Measurements from ENCODE around the gene TBX4. TPM values are rescaled to one million over a fixed set of nuclear protein-coding genes. Genes with fewer than 3 reads are reported as not detected.

The TBX4 gene
- polyA plus RNA-seq, 2 donors: 0.01 TPM; not detected in 1

DNA sequence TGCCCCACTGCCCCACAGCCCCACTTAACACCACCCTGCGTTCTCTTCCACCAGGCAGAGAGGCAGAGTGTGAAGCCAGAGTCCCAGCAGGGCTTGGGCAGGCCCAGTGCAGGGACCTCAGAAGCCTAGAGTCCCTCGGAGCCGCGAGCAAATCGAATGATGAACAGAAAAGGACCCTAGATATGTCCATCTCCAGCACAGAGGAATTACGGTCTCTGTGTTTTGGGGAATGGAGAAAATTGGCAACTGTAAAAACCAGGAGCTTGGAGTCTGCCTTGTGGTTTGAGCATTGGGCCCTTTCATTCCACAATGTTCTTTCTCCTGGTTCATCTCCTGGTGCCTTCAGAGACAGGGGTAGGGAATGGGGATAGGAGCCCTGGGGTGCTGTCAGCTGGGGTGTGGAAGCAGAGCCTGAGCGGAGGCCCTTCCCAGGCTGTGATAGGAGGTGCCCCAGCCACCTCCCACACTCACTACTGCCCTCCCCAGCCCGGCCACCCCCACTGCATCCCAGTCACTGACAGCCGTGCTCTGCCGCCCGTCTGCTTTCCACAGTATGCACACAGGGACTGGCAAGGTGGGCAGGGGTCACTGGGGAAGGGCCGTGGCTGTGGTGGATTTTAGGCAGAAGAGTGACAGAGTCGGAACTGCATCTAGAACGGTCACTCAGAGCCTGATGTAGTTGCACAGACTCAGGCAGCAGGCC, 26.7 kb downstream of the TBX4 start:
- Histone ChIP-seq H3K4me1 (ENCODE audit: control insufficient read depth in 2 of 2, insufficient read depth in 2 of 2, low read length in 1 of 2) (peaks cover 0 to 6% of the 10 kb centered on the region in 2 donors), H3K27ac (ENCODE audit: low read depth in 2 of 2, low read length in 1 of 2) (no peak overlapping the region), H3K4me3 (ENCODE audit: low read depth in 1 of 2, low read length in 2 of 2) (no peak overlapping the region), H3K36me3 (ENCODE audit: control insufficient read depth in 2 of 2, insufficient read depth in 2 of 2, low read length in 1 of 2) (no peaks in the 10 kb centered on the region), H3K27me3 (ENCODE audit: control insufficient read depth in 1 of 2, insufficient read depth in 2 of 2, low read length in 2 of 2) (no peaks in the 10 kb centered on the region), H3K9me3 (ENCODE audit: control insufficient read depth in 2 of 2, insufficient read depth in 1 of 2, low read depth in 1 of 2, low read length in 1 of 2) (no peaks in the 10 kb centered on the region)
- 87% methylated on average over 14 of the region's 14 CpGs for WGBS, 2 donors

DNA sequence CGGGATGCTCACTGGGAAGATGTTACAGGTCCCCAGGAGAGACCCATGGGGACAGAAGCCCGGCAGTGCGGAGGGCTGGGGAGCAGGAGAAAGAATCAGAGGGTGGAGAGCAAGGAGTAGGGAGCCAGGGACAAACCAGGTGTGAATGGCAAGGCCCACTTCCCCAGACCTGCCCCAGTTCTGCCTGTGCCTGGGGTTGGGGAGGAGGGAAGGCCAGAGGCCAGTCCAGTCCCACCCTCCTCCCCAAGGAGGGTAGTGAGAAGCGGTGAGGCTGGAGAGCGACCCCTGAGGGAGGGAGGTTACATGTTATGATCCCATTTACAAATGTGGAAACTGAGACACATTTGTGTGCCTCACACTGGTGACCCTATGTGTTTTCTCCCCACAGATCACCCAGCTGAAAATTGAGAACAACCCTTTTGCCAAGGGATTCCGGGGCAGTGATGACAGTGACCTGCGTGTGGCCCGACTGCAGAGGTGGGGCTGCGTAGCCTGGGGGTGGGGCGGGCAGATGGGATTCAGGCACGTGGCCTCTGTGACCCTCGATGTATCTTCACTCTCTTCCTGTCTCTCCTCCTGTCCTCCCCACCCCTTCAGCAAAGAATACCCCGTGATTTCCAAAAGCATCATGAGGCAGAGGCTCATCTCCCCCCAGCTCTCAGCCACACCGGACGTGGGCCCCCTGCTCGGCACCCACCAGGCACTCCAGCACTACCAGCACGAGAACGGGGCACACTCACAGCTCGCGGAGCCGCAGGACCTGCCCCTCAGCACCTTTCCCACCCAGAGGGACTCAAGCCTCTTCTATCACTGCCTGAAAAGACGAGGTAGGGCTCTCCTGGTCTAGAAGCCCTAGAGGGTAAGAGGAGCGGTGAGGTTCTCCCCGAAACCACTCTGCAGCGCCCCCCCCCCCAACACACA, 27.5 kb downstream of the TBX4 start:
- no peak overlapping the region for H3K27ac ChIP-seq (ENCODE audit: low read depth in 2 of 2, low read length in 1 of 2)
- peaks cover 0 to 3% of the 10 kb centered on the region in 2 donors for H3K4me1 ChIP-seq (ENCODE audit: control insufficient read depth in 2 of 2, insufficient read depth in 2 of 2, low read length in 1 of 2)
- no peaks in the 10 kb centered on the region for H3K9me3 ChIP-seq (ENCODE audit: control insufficient read depth in 2 of 2, insufficient read depth in 1 of 2, low read depth in 1 of 2, low read length in 1 of 2)
- 87 to 89% methylated on average over 25 of the region's 25 CpGs for WGBS, 2 donors
- no peaks in the 10 kb centered on the region for H3K36me3 ChIP-seq (ENCODE audit: control insufficient read depth in 2 of 2, insufficient read depth in 2 of 2, low read length in 1 of 2)
- H3K27me3 ChIP-seq (ENCODE audit: control insufficient read depth in 1 of 2, insufficient read depth in 2 of 2, low read length in 2 of 2): no peaks in the 10 kb centered on the region
- H3K4me3 ChIP-seq (ENCODE audit: low read depth in 1 of 2, low read length in 2 of 2): no peak overlapping the region

DNA sequence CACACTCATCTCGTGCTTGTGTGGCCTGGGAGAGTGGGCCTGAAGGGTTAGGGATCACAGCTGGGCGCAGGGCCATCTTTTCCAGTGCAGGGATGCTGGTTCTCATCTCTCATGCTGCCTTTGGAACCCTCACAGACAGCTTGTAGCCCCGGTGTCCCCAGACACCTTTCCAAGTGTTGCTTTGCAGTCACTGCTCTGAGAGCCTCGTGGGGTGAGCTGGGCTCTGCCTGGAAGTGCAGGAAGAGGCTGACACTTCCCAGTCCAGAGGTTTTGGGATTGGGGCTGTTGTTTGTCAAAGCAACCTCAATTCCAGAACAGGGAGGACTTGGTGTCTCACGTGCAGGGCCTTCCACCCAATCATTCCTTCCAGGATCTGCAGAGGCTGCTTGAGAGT, 28.2 kb downstream of the TBX4 start:
- no peak overlapping the region for H3K27ac ChIP-seq (ENCODE audit: low read depth in 2 of 2, low read length in 1 of 2)
- no peaks in the 10 kb centered on the region for H3K27me3 ChIP-seq (ENCODE audit: control insufficient read depth in 1 of 2, insufficient read depth in 2 of 2, low read length in 2 of 2)
- H3K4me1 ChIP-seq (ENCODE audit: control insufficient read depth in 2 of 2, insufficient read depth in 2 of 2, low read length in 1 of 2): no peaks in the 10 kb centered on the region
- 70 to 76% methylated on average over 5 of the region's 5 CpGs for WGBS, 2 donors
- H3K9me3 ChIP-seq (ENCODE audit: control insufficient read depth in 2 of 2, insufficient read depth in 1 of 2, low read depth in 1 of 2, low read length in 1 of 2): no peaks in the 10 kb centered on the region
- H3K36me3 ChIP-seq (ENCODE audit: control insufficient read depth in 2 of 2, insufficient read depth in 2 of 2, low read length in 1 of 2): no peaks in the 10 kb centered on the region
- no peak overlapping the region for H3K4me3 ChIP-seq (ENCODE audit: low read depth in 1 of 2, low read length in 2 of 2)

DNA sequence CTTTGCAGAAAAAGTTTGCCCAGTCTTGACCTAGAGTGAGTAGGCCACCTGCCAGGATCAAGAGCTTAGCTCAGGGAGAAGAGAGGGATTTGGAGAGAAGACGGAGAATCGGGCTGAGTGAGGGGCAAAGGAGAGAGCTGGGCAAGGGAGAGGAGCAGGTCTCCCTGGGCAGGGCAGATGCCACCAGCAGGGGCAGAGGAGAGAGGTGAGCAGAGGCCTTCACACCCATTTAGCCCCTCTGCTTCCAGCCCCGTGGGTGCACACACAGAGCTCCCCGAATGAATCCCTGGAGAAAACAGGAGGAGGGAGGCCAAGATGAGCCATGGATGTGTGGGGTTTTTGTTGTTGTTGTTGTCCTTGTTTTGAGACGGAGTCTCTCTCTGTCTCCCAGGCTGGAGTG, 29.2 kb downstream of the TBX4 start:
- H3K4me3 ChIP-seq (ENCODE audit: low read depth in 1 of 2, low read length in 2 of 2): no peak overlapping the region
- WGBS, 2 donors: 90 to 93% methylated on average over 5 of the region's 5 CpGs
- no peaks in the 10 kb centered on the region for H3K4me1 ChIP-seq (ENCODE audit: control insufficient read depth in 2 of 2, insufficient read depth in 2 of 2, low read length in 1 of 2)
- no peak overlapping the region for H3K27ac ChIP-seq (ENCODE audit: low read depth in 2 of 2, low read length in 1 of 2)
- H3K36me3 ChIP-seq (ENCODE audit: control insufficient read depth in 2 of 2, insufficient read depth in 2 of 2, low read length in 1 of 2): no peaks in the 10 kb centered on the region
- H3K27me3 ChIP-seq (ENCODE audit: control insufficient read depth in 1 of 2, insufficient read depth in 2 of 2, low read length in 2 of 2): no peaks in the 10 kb centered on the region
- no peaks in the 10 kb centered on the region for H3K9me3 ChIP-seq (ENCODE audit: control insufficient read depth in 2 of 2, insufficient read depth in 1 of 2, low read depth in 1 of 2, low read length in 1 of 2)

DNA sequence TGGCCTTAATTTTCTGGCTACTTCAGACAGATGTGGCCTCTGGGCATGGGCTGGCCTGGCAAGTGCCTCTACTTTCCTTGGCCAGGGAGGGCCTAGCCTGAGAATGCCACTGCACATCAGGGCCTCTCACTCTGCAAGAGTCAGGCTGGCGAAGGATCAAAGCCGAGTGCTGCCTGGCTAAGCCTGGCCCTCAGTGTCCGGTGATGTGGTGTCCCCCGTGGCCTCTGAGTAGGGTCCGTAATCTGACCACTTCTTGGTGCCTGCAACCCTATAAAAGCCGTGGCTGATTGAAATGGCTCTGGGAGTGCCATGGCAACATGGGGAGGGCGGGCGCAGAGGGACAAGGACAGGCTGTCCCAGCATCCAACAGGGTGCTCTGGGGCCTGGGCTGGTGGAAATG, 30.2 kb downstream of the TBX4 start:
- Histone ChIP-seq H3K36me3 (ENCODE audit: control insufficient read depth in 2 of 2, insufficient read depth in 2 of 2, low read length in 1 of 2) (no peaks in the 10 kb centered on the region), H3K9me3 (ENCODE audit: control insufficient read depth in 2 of 2, insufficient read depth in 1 of 2, low read depth in 1 of 2, low read length in 1 of 2) (no peaks in the 10 kb centered on the region), H3K27me3 (ENCODE audit: control insufficient read depth in 1 of 2, insufficient read depth in 2 of 2, low read length in 2 of 2) (no peaks in the 10 kb centered on the region), H3K4me3 (ENCODE audit: low read depth in 1 of 2, low read length in 2 of 2) (no peak overlapping the region), H3K4me1 (ENCODE audit: control insufficient read depth in 2 of 2, insufficient read depth in 2 of 2, low read length in 1 of 2) (no peaks in the 10 kb centered on the region), H3K27ac (ENCODE audit: low read depth in 2 of 2, low read length in 1 of 2) (no peak overlapping the region)
- 91% methylated on average over 8 of the region's 8 CpGs for WGBS, 2 donors

DNA sequence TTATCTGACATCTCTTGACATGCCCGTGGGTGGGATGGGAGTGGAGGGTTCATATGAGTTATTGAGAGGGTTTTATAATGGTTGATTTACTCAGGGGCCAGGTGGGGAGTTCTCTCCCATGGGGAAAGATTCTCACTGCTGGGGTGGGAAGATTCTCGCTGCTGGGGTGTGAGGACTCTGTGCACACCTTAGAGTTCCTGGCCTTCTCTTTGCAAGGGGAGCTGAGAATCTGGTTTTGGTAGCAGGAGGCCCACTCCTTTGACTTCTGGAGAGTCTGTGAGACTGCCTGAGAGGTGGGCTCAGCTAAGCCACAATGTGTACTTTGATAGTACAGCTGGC, 31.5 kb downstream of the TBX4 start:
- H3K27me3 ChIP-seq (ENCODE audit: control insufficient read depth in 1 of 2, insufficient read depth in 2 of 2, low read length in 2 of 2): no peaks in the 10 kb centered on the region
- no peaks in the 10 kb centered on the region for H3K9me3 ChIP-seq (ENCODE audit: control insufficient read depth in 2 of 2, insufficient read depth in 1 of 2, low read depth in 1 of 2, low read length in 1 of 2)
- H3K4me3 ChIP-seq (ENCODE audit: low read depth in 1 of 2, low read length in 2 of 2): no peak overlapping the region
- H3K4me1 ChIP-seq (ENCODE audit: control insufficient read depth in 2 of 2, insufficient read depth in 2 of 2, low read length in 1 of 2): no peaks in the 10 kb centered on the region
- no peak overlapping the region for H3K27ac ChIP-seq (ENCODE audit: low read depth in 2 of 2, low read length in 1 of 2)
- WGBS, 2 donors: 50 to 59% methylated on average over 2 of the region's 2 CpGs
- H3K36me3 ChIP-seq (ENCODE audit: control insufficient read depth in 2 of 2, insufficient read depth in 2 of 2, low read length in 1 of 2): no peaks in the 10 kb centered on the region

DNA sequence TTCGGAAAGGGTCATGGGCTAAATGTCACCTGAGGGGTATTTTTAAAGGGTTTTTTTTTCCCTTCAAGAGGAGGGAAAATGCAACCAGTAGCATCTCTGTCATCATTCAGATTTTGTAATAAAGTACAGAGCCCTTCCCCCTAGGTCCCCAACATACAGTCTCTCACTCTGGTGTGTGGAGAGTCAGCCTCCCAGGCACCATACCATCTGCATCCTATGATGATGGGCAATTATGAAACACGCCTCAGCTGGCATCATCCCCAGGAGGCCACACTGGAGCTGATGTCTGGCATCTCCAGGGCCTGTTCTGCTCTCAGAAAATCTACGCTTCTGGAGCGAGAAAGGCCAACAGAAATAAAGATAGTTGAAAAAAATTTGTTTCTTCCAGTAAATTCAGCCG, 32.0 kb downstream of the TBX4 start:
- Histone ChIP-seq H3K27me3 (ENCODE audit: control insufficient read depth in 1 of 2, insufficient read depth in 2 of 2, low read length in 2 of 2) (no peaks in the 10 kb centered on the region), H3K36me3 (ENCODE audit: control insufficient read depth in 2 of 2, insufficient read depth in 2 of 2, low read length in 1 of 2) (no peaks in the 10 kb centered on the region)
- 88 to 93% methylated on average over 5 of the region's 5 CpGs for WGBS, 2 donors

GRCh38 chr17:61485067-61485775, 33.0 kb downstream of the TBX4 start:
- Histone ChIP-seq H3K27me3 (ENCODE audit: control insufficient read depth in 1 of 2, insufficient read depth in 2 of 2, low read length in 2 of 2) (no peaks in the 10 kb centered on the region), H3K4me3 (ENCODE audit: low read depth in 1 of 2, low read length in 2 of 2) (no peak overlapping the region), H3K36me3 (ENCODE audit: control insufficient read depth in 2 of 2, insufficient read depth in 2 of 2, low read length in 1 of 2) (no peaks in the 10 kb centered on the region), H3K4me1 (ENCODE audit: control insufficient read depth in 2 of 2, insufficient read depth in 2 of 2, low read length in 1 of 2) (peaks cover 3 to 6% of the 10 kb centered on the region in 2 donors), H3K9me3 (ENCODE audit: control insufficient read depth in 2 of 2, insufficient read depth in 1 of 2, low read depth in 1 of 2, low read length in 1 of 2) (no peaks in the 10 kb centered on the region), H3K27ac (ENCODE audit: low read depth in 2 of 2, low read length in 1 of 2) (no peak overlapping the region)
- WGBS, 2 donors: 87 to 90% methylated on average over 8 of the region's 8 CpGs

More for the DNA sequence above, 32.0 kb downstream of the TBX4 start:
- H3K4me3 ChIP-seq (ENCODE audit: low read depth in 1 of 2, low read length in 2 of 2): no peak overlapping the region
- H3K27ac ChIP-seq (ENCODE audit: low read depth in 2 of 2, low read length in 1 of 2): no peak overlapping the region
- H3K9me3 ChIP-seq (ENCODE audit: control insufficient read depth in 2 of 2, insufficient read depth in 1 of 2, low read depth in 1 of 2, low read length in 1 of 2): no peaks in the 10 kb centered on the region
- H3K4me1 ChIP-seq (ENCODE audit: control insufficient read depth in 2 of 2, insufficient read depth in 2 of 2, low read length in 1 of 2): no peaks in the 10 kb centered on the region

DNA sequence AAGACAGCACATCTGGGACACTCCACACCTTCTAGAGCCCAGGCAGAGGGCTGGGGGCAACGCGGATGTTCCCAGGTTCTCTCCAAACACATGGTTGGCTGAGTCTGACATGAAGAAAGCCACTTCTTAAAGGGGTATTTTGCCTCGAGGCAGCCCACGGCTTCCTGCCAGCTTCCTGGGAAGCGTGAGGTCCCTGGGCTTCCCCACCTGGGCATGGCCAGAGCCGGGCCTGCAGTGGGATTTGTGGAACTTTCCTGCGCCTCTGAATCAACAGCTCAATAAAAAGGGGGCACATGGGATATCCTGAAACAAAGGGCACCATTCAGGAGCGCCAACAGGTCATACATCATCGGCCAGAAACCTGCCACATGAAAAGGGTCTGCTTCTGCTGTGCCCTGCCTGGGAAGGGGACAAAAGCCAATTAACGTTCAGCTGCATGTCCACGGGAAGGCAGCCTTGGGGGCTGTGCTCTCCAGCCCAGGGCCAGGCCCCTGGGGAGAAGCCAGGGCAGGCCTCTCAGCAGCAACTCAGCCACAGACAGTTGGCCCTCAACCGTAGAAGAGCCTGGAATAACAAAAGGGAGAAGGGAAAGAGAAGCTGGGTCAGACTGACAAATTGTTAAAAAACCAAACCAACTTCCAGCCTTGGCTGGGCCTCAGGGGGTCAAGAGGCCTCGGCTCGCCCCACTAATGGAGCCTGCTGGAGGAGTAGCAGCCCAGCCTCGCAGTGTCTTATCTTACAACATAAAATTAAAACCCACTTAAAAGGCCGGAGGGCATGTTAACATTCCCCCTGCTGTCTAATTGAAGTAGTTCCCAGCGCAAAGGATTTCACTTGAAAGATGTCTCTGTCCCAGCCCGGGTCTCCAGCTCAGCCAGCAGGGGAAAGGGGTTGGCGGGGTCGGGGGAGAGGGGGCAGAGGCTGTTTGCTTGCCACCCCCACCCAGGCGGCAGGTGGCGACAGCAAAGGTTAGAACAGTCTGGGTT, 34.2 kb downstream of the TBX4 start:
- no peak overlapping the region for H3K4me3 ChIP-seq (ENCODE audit: low read depth in 1 of 2, low read length in 2 of 2)
- H3K9me3 ChIP-seq (ENCODE audit: control insufficient read depth in 2 of 2, insufficient read depth in 1 of 2, low read depth in 1 of 2, low read length in 1 of 2): no peaks in the 10 kb centered on the region
- 77 to 80% methylated on average over 22 of the region's 22 CpGs for WGBS, 2 donors
- peaks cover 5 to 6% of the 10 kb centered on the region in 2 donors for H3K4me1 ChIP-seq (ENCODE audit: control insufficient read depth in 2 of 2, insufficient read depth in 2 of 2, low read length in 1 of 2)
- H3K27me3 ChIP-seq (ENCODE audit: control insufficient read depth in 1 of 2, insufficient read depth in 2 of 2, low read length in 2 of 2): no peaks in the 10 kb centered on the region
- no peak overlapping the region for H3K27ac ChIP-seq (ENCODE audit: low read depth in 2 of 2, low read length in 1 of 2)
- no peaks in the 10 kb centered on the region for H3K36me3 ChIP-seq (ENCODE audit: control insufficient read depth in 2 of 2, insufficient read depth in 2 of 2, low read length in 1 of 2)

Data from esophagus (tissue), 2 donors.